Right lobe of liver (tissue), 4 donors: ENCODE measurements around the gene NPIPB8.
"Not testable (repeated sequence)": the region's sequence is repeated elsewhere in the genome, so short reads cannot be mapped to it uniquely, and the experiment has no call there.

Experiments used
- CTCF ChIP-seq, 4 donors: fragments of 200-600 bp in 3 of 4; fragments of 450-650 bp in 1 of 4; IDR thresholded peaks; one replicate each; pipeline versions ENCODE4 v1.5.1 to v1.8.0; 2016 to 2022; ENCODE audit warnings: antibody characterized with exemption in 4 of 4, mild to moderate bottlenecking in 2 of 4
- POLR2A ChIP-seq: fragments of 450-650 bp; IDR thresholded peaks from one replicate; pipeline ENCODE4 v1.6.1; 2017; ENCODE audit warnings: antibody characterized with exemption, mild to moderate bottlenecking
- donor health status: DM: no; HTN: no; CAD: no.
- donor health status: DM: no; HTN: no; CAD: no.
- donor health status: DM: no; HTN: yes; CAD: no.

GRCh38 chr16:28691722-28692121, 53.9 kb downstream of the NPIPB8 start:
- TF ChIP-seq CTCF (IDR thresholded peaks at IDR 0.05); POLR2A: not testable (repeated sequence)
